ENCODE measurements around the gene IL15. TPM values are rescaled to one million over a fixed set of nuclear protein-coding genes. Genes with fewer than 3 reads are reported as not detected.

IL15 gene
- total RNA-seq, 1 experiment from 2014 or later: 0.51 TPM

DNA sequence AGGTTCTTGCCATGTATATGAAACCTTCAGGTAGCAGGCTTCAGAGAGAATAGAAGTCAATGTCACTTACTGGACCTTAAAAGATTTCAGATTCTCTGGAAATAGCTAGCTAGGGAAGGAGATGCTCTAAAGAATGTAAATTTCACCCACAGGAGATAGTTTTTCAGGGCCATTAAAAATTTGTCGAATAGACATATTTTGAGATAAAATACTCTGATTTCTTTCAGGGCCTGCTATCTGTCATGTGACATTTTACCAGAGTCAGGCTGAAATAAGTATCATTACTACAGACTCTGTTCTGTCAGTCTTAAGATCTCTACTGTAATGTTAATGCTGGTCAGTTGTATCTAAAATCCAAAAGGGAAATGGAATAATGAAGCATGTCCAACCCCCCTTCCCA is 15.7 kb upstream of the IL15 start:
- Mint-ChIP-seq H3K4me1 (ENCODE audit: insufficient read depth, unreplicated experiment) (no peaks in the 10 kb centered on the region), H3K4me3 (ENCODE audit: unreplicated experiment) (no peak overlapping the region), H3K9me3 (ENCODE audit: unreplicated experiment) (peaks cover 5% of the 10 kb centered on the region), H3K27me3 (ENCODE audit: insufficient read depth, unreplicated experiment) (no peaks in the 10 kb centered on the region), H3K36me3 (ENCODE audit: insufficient read depth, unreplicated experiment) (no peaks in the 10 kb centered on the region), H3K27ac (ENCODE audit: low read depth, unreplicated experiment) (no peak overlapping the region)
- CTCF ChIA-PET: no interaction called here
- POLR2A ChIA-PET: interaction anchor here (0.7 to 1.2 kb wide), 3 partner anchors 8 to 920 kb away, joined by 3 to 5 read pairs (median 4); no protein-coding TSS in a partner anchor
- BruUV-seq (replicated peaks): no TSS peak
- TF ChIP-seq CTCF (IDR thresholded peaks at IDR 0.05; ENCODE audit: unreplicated experiment): no peak
- intact Hi-C loops (cut with micrococcal nuclease): no loop called here
- DNase-seq (ENCODE audit: unreplicated experiment): no peak

- POLR2A ChIA-PET: interaction anchor here (1.0 kb wide), 1 partner anchor 10 kb away, joined by 4 read pairs; no protein-coding TSS in a partner anchor
- Mint-ChIP-seq H3K27ac (ENCODE audit: low read depth, unreplicated experiment) (no peak overlapping the region), H3K36me3 (ENCODE audit: insufficient read depth, unreplicated experiment) (no peaks in the 10 kb centered on the region), H3K4me3 (ENCODE audit: unreplicated experiment) (no peak overlapping the region), H3K27me3 (ENCODE audit: insufficient read depth, unreplicated experiment) (no peaks in the 10 kb centered on the region), H3K9me3 (ENCODE audit: unreplicated experiment) (no peaks in the 10 kb centered on the region), H3K4me1 (ENCODE audit: insufficient read depth, unreplicated experiment) (no peaks in the 10 kb centered on the region)
- intact Hi-C loops (cut with micrococcal nuclease): no loop called here
- CTCF ChIA-PET: interaction anchor here (0.6 to 1.0 kb wide), 2 partner anchors 19 to 144 kb away, joined by 3 read pairs; no protein-coding TSS in a partner anchor
- no peak for TF ChIP-seq CTCF (IDR thresholded peaks at IDR 0.05; ENCODE audit: unreplicated experiment)
- no peak for DNase-seq (ENCODE audit: unreplicated experiment)
- BruUV-seq (replicated peaks): no TSS peak
Measured at GRCh38 chr4:141625023-141625422, 11.4 kb upstream of the IL15 start.

DNA sequence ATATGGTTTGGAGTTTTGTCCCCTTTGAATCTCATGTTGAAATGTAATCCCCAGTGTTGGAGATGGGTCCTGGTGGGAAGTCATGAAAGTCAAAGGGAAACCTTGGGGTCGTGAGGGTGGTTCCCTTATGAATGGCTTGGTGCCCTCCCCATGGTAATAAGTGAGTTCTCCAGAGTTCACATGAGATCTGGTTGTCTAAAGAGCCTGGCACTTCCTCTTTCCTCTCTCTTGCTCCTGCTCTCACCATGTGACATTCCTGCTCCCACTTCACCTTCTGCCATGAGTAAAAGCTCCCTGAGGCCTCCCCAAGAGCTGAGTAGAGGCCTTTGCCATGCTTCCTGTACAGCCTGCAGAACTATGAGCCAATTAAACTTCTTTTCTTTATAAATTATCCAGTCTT is 5.5 kb upstream of the IL15 start:
- Mint-ChIP-seq H3K9me3 (ENCODE audit: unreplicated experiment) (no peaks in the 10 kb centered on the region), H3K4me3 (ENCODE audit: unreplicated experiment) (no peak overlapping the region), H3K36me3 (ENCODE audit: insufficient read depth, unreplicated experiment) (no peaks in the 10 kb centered on the region), H3K27me3 (ENCODE audit: insufficient read depth, unreplicated experiment) (no peaks in the 10 kb centered on the region), H3K4me1 (ENCODE audit: insufficient read depth, unreplicated experiment) (no peaks in the 10 kb centered on the region), H3K27ac (ENCODE audit: low read depth, unreplicated experiment) (no peak overlapping the region)
- no peak for TF ChIP-seq CTCF (IDR thresholded peaks at IDR 0.05; ENCODE audit: unreplicated experiment)
- no TSS peak for BruUV-seq (replicated peaks)
- POLR2A ChIA-PET: interaction anchor here (0.6 kb wide), 1 partner anchor 9 kb away, joined by 3 read pairs; no protein-coding TSS in a partner anchor
- intact Hi-C loops (cut with micrococcal nuclease): loop anchor here (10.0 kb wide), 1 partner anchor 214 kb away; no protein-coding TSS in a partner anchor
- CTCF ChIA-PET: no interaction called here
- DNase-seq (ENCODE audit: unreplicated experiment): no peak

DNA sequence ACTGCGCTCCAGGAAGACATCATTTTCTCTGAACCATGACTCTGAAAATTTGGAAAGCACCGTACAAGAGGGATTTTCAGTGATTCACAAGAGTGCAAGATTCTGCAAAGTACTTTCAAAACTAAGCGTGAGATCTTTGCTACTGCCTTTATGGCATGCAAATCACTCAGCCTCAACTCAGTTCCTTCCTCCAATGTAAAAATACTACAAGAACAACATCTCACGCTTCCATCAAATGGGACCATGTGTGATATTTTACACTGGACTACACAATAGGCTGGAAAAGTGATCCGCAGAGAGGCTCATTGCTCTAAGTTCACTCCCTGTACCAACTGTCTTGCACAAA is 674 bp upstream of the IL15 start:
- no peak for TF ChIP-seq CTCF (IDR thresholded peaks at IDR 0.05; ENCODE audit: unreplicated experiment)
- H3K36me3 Mint-ChIP-seq (ENCODE audit: insufficient read depth, unreplicated experiment): no peaks in the 10 kb centered on the region
- no TSS peak for BruUV-seq (replicated peaks)
- no peak for DNase-seq (ENCODE audit: unreplicated experiment)
- ChIA-PET POLR2A (interaction anchor here (1.1 to 1.4 kb wide), 3 partner anchors 9 to 218 kb away, joined by 3 to 4 read pairs (median 4); no protein-coding TSS in a partner anchor), CTCF (interaction anchor here (0.6 kb wide), 1 partner anchor 68 kb away, joined by 3 read pairs; no protein-coding TSS in a partner anchor)
- H3K9me3 Mint-ChIP-seq (ENCODE audit: unreplicated experiment): no peaks in the 10 kb centered on the region
- H3K27me3 Mint-ChIP-seq (ENCODE audit: insufficient read depth, unreplicated experiment): no peaks in the 10 kb centered on the region
- intact Hi-C loops (cut with micrococcal nuclease): loop anchor here (5.0 to 10.0 kb wide), 2 partner anchors 77 to 209 kb away; no protein-coding TSS in a partner anchor
- peak overlapping the region; percentile 77 for H3K4me3 Mint-ChIP-seq (ENCODE audit: unreplicated experiment)
- peaks cover 11% of the 10 kb centered on the region for H3K4me1 Mint-ChIP-seq (ENCODE audit: insufficient read depth, unreplicated experiment)
- no peak overlapping the region for H3K27ac Mint-ChIP-seq (ENCODE audit: low read depth, unreplicated experiment)
